OCI-LY1 (cell line): Measurements from ENCODE around the gene FURIN.

ENCODE experiments used
- H2AFZ ChIP-seq: fragments of 200-600 bp; sonication (generic), shearing (Covaris generic); 2 replicates; pipeline ENCODE4 v1.6.0; 2014; ENCODE audit warnings: antibody characterized with exemption, mild to moderate bottlenecking, low read length
- H3F3A ChIP-seq: fragments of 200-600 bp; sonication (generic), shearing (Covaris generic); 2 replicates; pipeline ENCODE4 v1.6.0; 2014; ENCODE audit warnings: mild to moderate bottlenecking, antibody characterized with exemption, low read length, moderate library complexity; ENCODE audit not compliant: insufficient read depth
- H3K27ac ChIP-seq: fragments of 200-600 bp; sonication (generic); 2 replicates; pipeline ENCODE4 v1.5.1; 2014; ENCODE audit warnings: low read length, mixed run types, mild to moderate bottlenecking, low read depth; ENCODE audit not compliant: poor library complexity, severe bottlenecking
- H3K27me3 ChIP-seq: fragments of 200-600 bp; sonication (generic); 2 replicates; pipeline ENCODE4 v1.6.0; 2014; ENCODE audit warnings: antibody characterized with exemption, mild to moderate bottlenecking, low read length, moderate library complexity; ENCODE audit not compliant: insufficient read depth
- H3K36me3 ChIP-seq: fragments of 200-600 bp; sonication (generic); 2 replicates; pipeline ENCODE4 v1.6.1; 2014; ENCODE audit warnings: mild to moderate bottlenecking, antibody characterized with exemption, low read length, moderate library complexity, mixed read lengths; ENCODE audit not compliant: insufficient read depth
- H3K4me1 ChIP-seq: fragments of 200-600 bp; sonication (generic); 2 replicates; pipeline ENCODE4 v1.5.1; 2014; ENCODE audit warnings: mild to moderate bottlenecking, low read length, moderate library complexity; ENCODE audit not compliant: insufficient read depth, severe bottlenecking
- H3K4me2 ChIP-seq: fragments of 200-600 bp; sonication (generic), shearing (Covaris generic); 2 replicates; pipeline ENCODE4 v1.6.1; 2014; ENCODE audit warnings: low read length
- H3K4me3 ChIP-seq: fragments of 200-600 bp; sonication (generic); 2 replicates; pipeline ENCODE4 v1.5.1; 2014; ENCODE audit warnings: low read length, low read depth, mild to moderate bottlenecking, mixed read lengths; ENCODE audit not compliant: poor library complexity, severe bottlenecking
- H3K79me2 ChIP-seq: fragments of 200-600 bp; shearing (Covaris generic); 2 replicates; pipeline ENCODE4 v1.6.1; 2016; ENCODE audit warnings: mixed run types, low read length, mixed read lengths; ENCODE audit not compliant: insufficient read depth
- H3K9ac ChIP-seq: fragments of 200-600 bp; sonication (generic), shearing (Covaris generic); 2 replicates; pipeline ENCODE4 v1.6.1; 2014; ENCODE audit warnings: mild to moderate bottlenecking, low read length, mixed read lengths
- H3K9me2 ChIP-seq: fragments of 200-600 bp; sonication (generic), shearing (Covaris generic); 2 replicates; pipeline ENCODE4 v1.6.1; 2014; ENCODE audit warnings: low read depth, mild to moderate bottlenecking, low read length, mixed read lengths
- H3K9me3 ChIP-seq: fragments of 200-600 bp; shearing (Covaris generic); 2 replicates; pipeline ENCODE4 v1.6.1; 2014; ENCODE audit warnings: low read length, mixed read lengths
- H4K20me1 ChIP-seq: fragments of 200-600 bp; sonication (generic), shearing (Covaris generic); 2 replicates; pipeline ENCODE4 v1.6.0; 2016; ENCODE audit warnings: mild to moderate bottlenecking, low read length; ENCODE audit not compliant: insufficient read depth
- CTCF ChIP-seq: fragments of 200-600 bp; sonication (generic), shearing (Covaris generic); IDR thresholded peaks from 2 replicates; pipeline ENCODE4 v1.5.1; 2017; ENCODE audit warnings: mild to moderate bottlenecking, antibody characterized with exemption, low read length, moderate library complexity, mixed read lengths
- EZH2 ChIP-seq: fragments of 200-600 bp; sonication (generic), shearing (Covaris generic); IDR thresholded peaks from 2 replicates; pipeline ENCODE4 v1.8.0; 2017; ENCODE audit warnings: borderline replicate concordance, mixed run types, mild to moderate bottlenecking, antibody characterized with exemption, low read length, moderate library complexity, mixed read lengths

Gene FURIN

GRCh38 chr15:90891346-90891949 lies 23.1 kb downstream of the FURIN start:
- no peaks in the 10 kb centered on the region for H3K9me2 ChIP-seq
- H3K27ac ChIP-seq: no peak overlapping the region
- no peaks in the 10 kb centered on the region for H3K79me2 ChIP-seq
- H4K20me1 ChIP-seq: no peaks in the 10 kb centered on the region
- H3K9ac ChIP-seq: no peak overlapping the region
- H2AFZ ChIP-seq: no peak overlapping the region
- H3K4me3 ChIP-seq: no peak overlapping the region
- H3F3A ChIP-seq: no peaks in the 10 kb centered on the region
- H3K4me2 ChIP-seq: no peak overlapping the region
- TF ChIP-seq CTCF (no peak), EZH2 (no peak)
- H3K36me3 ChIP-seq: no peaks in the 10 kb centered on the region
- H3K27me3 ChIP-seq: peaks cover 20% of the 10 kb centered on the region
- H3K9me3 ChIP-seq: no peaks in the 10 kb centered on the region
- peaks cover 6% of the 10 kb centered on the region for H3K4me1 ChIP-seq

GRCh38 chr15:90892023-90892422 lies 23.6 kb downstream of the FURIN start:
- no peak overlapping the region for H3K4me2 ChIP-seq

GRCh38 chr15:90892498-90893174 lies 24.2 kb downstream of the FURIN start:
- Histone ChIP-seq H3K9me2 (no peaks in the 10 kb centered on the region), H3K79me2 (no peaks in the 10 kb centered on the region), H3K27me3 (peaks cover 20% of the 10 kb centered on the region), H3K4me3 (peak overlapping the region; percentile 56), H3K4me2 (peak overlapping the region; percentile 40), H3K9me3 (no peaks in the 10 kb centered on the region), H2AFZ (no peak overlapping the region), H3K36me3 (no peaks in the 10 kb centered on the region), H3K27ac (no peak overlapping the region), H3K4me1 (peaks cover 16% of the 10 kb centered on the region), H4K20me1 (no peaks in the 10 kb centered on the region), H3K9ac (no peak overlapping the region), H3F3A (no peaks in the 10 kb centered on the region)
- TF ChIP-seq CTCF (no peak), EZH2 (no peak)

More at GRCh38 chr15:90892023-90892422, 23.6 kb downstream of the FURIN start:
- H2AFZ ChIP-seq: no peak overlapping the region
- H3K79me2 ChIP-seq: no peaks in the 10 kb centered on the region
- H3K36me3 ChIP-seq: no peaks in the 10 kb centered on the region
- peaks cover 20% of the 10 kb centered on the region for H3K27me3 ChIP-seq
- no peak overlapping the region for H3K27ac ChIP-seq
- no peaks in the 10 kb centered on the region for H3K9me3 ChIP-seq
- H4K20me1 ChIP-seq: no peaks in the 10 kb centered on the region
- H3K9ac ChIP-seq: no peak overlapping the region
- TF ChIP-seq EZH2 (no peak), CTCF (no peak)
- no peaks in the 10 kb centered on the region for H3F3A ChIP-seq
- H3K4me3 ChIP-seq: no peak overlapping the region
- peaks cover 10% of the 10 kb centered on the region for H3K4me1 ChIP-seq
- no peaks in the 10 kb centered on the region for H3K9me2 ChIP-seq
